ENCODE results near the gene CAMTA1. TPM values are rescaled to one million over a fixed set of nuclear protein-coding genes. Genes with fewer than 3 reads are reported as not detected.

Gene CAMTA1
- total and polyA plus RNA-seq, 12 donors, result 123 to 265 (median 142) TPM

GRCh38 chr1:7430691-7431090, 645.4 kb downstream of the CAMTA1 start:
- Histone ChIP-seq H3K4me3 (no peak overlapping the region), H3K27ac (no peak overlapping the region), H3K4me1 (no peaks in the 10 kb centered on the region), H3K36me3 (no peaks in the 10 kb centered on the region), H3K27me3 (peaks cover 0 to 4% (median 0%) of the 10 kb centered on the region in 7 donors), H3K9me3 (peaks cover 0 to 3% (median 0%) of the 10 kb centered on the region in 11 donors)
- intact Hi-C loops (cut with DNase I), result loop anchor here in 1 of 10 donors (10.0 kb wide), 1 partner anchor 196 kb away; no protein-coding TSS in a partner anchor
- ATAC-seq (no peak), DNase-seq (no peak)
- 96 to 100% methylated on average over 1 of the region's 1 CpG for WGBS, 2 donors
- TF ChIP-seq, protein P1, sequence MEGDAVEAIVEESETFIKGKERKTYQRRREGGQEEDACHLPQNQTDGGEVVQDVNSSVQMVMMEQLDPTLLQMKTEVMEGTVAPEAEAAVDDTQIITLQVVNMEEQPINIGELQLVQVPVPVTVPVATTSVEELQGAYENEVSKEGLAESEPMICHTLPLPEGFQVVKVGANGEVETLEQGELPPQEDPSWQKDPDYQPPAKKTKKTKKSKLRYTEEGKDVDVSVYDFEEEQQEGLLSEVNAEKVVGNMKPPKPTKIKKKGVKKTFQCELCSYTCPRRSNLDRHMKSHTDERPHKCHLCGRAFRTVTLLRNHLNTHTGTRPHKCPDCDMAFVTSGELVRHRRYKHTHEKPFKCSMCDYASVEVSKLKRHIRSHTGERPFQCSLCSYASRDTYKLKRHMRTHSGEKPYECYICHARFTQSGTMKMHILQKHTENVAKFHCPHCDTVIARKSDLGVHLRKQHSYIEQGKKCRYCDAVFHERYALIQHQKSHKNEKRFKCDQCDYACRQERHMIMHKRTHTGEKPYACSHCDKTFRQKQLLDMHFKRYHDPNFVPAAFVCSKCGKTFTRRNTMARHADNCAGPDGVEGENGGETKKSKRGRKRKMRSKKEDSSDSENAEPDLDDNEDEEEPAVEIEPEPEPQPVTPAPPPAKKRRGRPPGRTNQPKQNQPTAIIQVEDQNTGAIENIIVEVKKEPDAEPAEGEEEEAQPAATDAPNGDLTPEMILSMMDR (IDR thresholded peaks at IDR 0.05), result no peak

- Histone ChIP-seq H3K27me3 (peaks cover 0 to 4% (median 0%) of the 10 kb centered on the region in 7 donors), H3K4me1 (no peaks in the 10 kb centered on the region), H3K36me3 (no peaks in the 10 kb centered on the region), H3K27ac (no peak overlapping the region), H3K4me3 (no peak overlapping the region), H3K9me3 (peaks cover 0 to 3% (median 0%) of the 10 kb centered on the region in 11 donors)
- no peak for DNase-seq
- ATAC-seq, result no peak
- TF ChIP-seq, protein P1 (IDR thresholded peaks at IDR 0.05), result no peak
- WGBS, 2 donors, result 87 to 89% methylated on average over 15 of the region's 15 CpGs
- intact Hi-C loops (cut with DNase I), result loop anchor here in 1 of 10 donors (10.0 kb wide), 1 partner anchor 198 kb away; no protein-coding TSS in a partner anchor
Observed at GRCh38 chr1:7432102-7432899, 647.0 kb downstream of the CAMTA1 start.

- DNase-seq, result no peak
- H3K9me3 ChIP-seq, result peaks cover 0 to 3% (median 0%) of the 10 kb centered on the region in 11 donors
- peaks cover 0 to 4% (median 0%) of the 10 kb centered on the region in 7 donors for H3K27me3 ChIP-seq
- 88 to 93% methylated on average over 5 of the region's 5 CpGs for WGBS, 2 donors
- H3K27ac ChIP-seq, result no peak overlapping the region
- H3K4me1 ChIP-seq, result no peaks in the 10 kb centered on the region
- intact Hi-C loops (cut with DNase I), result loop anchor here in 1 of 10 donors (10.0 kb wide), 1 partner anchor 198 kb away; no protein-coding TSS in a partner anchor
- ATAC-seq, result no peak
- no peak overlapping the region for H3K4me3 ChIP-seq
- H3K36me3 ChIP-seq, result no peaks in the 10 kb centered on the region
- TF ChIP-seq, protein P1 (IDR thresholded peaks at IDR 0.05), result no peak
Observed at GRCh38 chr1:7432900-7433380, 647.7 kb downstream of the CAMTA1 start.

DNA sequence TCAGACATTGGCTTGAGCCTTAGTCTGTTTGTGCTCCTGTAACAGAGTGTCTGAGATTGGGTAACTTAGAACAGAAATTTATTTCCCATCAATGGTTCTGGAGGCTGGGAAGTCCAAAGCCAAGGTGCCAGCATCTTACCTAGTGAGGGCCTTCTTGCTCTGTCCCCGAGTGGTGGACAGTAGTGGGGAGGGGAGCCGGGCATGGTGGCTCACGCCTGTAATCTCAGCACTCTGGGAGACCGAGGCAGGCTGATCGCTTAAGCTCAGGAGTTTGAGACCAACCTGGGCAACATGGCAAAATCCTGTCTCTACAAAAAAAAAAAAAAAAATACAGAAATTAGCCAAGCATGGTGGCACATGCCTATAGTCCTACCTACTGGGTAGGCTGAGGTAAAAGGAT, 649.3 kb downstream of the CAMTA1 start:
- Histone ChIP-seq H3K9me3 (peaks cover 0 to 3% (median 0%) of the 10 kb centered on the region in 11 donors), H3K27me3 (peaks cover 0 to 4% (median 0%) of the 10 kb centered on the region in 7 donors), H3K4me3 (no peak overlapping the region), H3K27ac (no peak overlapping the region), H3K36me3 (no peaks in the 10 kb centered on the region), H3K4me1 (no peaks in the 10 kb centered on the region)
- TF ChIP-seq, protein P1 (IDR thresholded peaks at IDR 0.05), result no peak
- intact Hi-C loops (cut with DNase I), result loop anchor here in 1 of 10 donors (10.0 kb wide), 1 partner anchor 200 kb away; no protein-coding TSS in a partner anchor
- ATAC-seq, result no peak
- 96% methylated on average over 5 of the region's 5 CpGs for whole genome bisulfite sequencing, 2 donors
- DNase-seq, result no peak
